BJ (cell line): Measurements from ENCODE around the gene RHO. TPM values are rescaled to one million over a fixed set of nuclear protein-coding genes. Genes with fewer than 3 reads are reported as not detected.
"Not testable (repeated sequence)": the region's sequence is repeated elsewhere in the genome, so short reads cannot be mapped to it uniquely, and the experiment has no call there.

ENCODE experiments used
- CTCF ChIA-PET: fragments of 350-600 bp; formaldehyde crosslinking; extraction: SDS; loops from one replicate; lab custom pipeline; 2021; ENCODE audit warnings: antibody characterized with exemption, inconsistent platforms; lab: Yijun Ruan, JAX
- POLR2A ChIA-PET: fragments of 300-600 bp; sonication (Branson Sonifier 250); formaldehyde crosslinking; extraction: SDS; loops from one replicate; lab custom pipeline; 2021; ENCODE audit warnings: antibody characterized with exemption; lab: Charles Lee
- DNase-seq: peaks from one replicate; pipeline ENCODE4 v3.0.0-alpha.2; 2011; ENCODE audit warnings: low read depth
- H3K27me3 ChIP-seq: 2 replicates; pipeline ENCODE4 v1.6.0; 2011; ENCODE audit warnings: low read length; ENCODE audit not compliant: control insufficient read depth, insufficient read depth
- H3K36me3 ChIP-seq: 2 replicates; pipeline ENCODE4 v1.5.1; 2011; ENCODE audit warnings: low read length; ENCODE audit not compliant: control insufficient read depth, insufficient read depth
- H3K4me3 ChIP-seq: 2 replicates; pipeline ENCODE4 v1.5.1; 2011; ENCODE audit warnings: low read depth, mild to moderate bottlenecking, control low read depth, low read length
- polyA plus RNA-seq: library from polyadenylated mRNA; depleted of rRNA; stranded (reverse); fragments of >200 nt; gene quantifications from 2 replicates; pipeline ENCODE4 v1.2.3, GENCODE V29; 2011
- TF ChIP-seq, protein P1 (sequence below): IDR thresholded peaks from 2 replicates; pipeline ENCODE4 v1.5.1; 2011; ENCODE audit warnings: low read depth, mild to moderate bottlenecking, control low read depth, inconsistent platforms, low read length, moderate library complexity; ENCODE audit not compliant: insufficient read depth

RHO gene
- polyA plus RNA-seq, 1 experiment: not detected

DNA sequence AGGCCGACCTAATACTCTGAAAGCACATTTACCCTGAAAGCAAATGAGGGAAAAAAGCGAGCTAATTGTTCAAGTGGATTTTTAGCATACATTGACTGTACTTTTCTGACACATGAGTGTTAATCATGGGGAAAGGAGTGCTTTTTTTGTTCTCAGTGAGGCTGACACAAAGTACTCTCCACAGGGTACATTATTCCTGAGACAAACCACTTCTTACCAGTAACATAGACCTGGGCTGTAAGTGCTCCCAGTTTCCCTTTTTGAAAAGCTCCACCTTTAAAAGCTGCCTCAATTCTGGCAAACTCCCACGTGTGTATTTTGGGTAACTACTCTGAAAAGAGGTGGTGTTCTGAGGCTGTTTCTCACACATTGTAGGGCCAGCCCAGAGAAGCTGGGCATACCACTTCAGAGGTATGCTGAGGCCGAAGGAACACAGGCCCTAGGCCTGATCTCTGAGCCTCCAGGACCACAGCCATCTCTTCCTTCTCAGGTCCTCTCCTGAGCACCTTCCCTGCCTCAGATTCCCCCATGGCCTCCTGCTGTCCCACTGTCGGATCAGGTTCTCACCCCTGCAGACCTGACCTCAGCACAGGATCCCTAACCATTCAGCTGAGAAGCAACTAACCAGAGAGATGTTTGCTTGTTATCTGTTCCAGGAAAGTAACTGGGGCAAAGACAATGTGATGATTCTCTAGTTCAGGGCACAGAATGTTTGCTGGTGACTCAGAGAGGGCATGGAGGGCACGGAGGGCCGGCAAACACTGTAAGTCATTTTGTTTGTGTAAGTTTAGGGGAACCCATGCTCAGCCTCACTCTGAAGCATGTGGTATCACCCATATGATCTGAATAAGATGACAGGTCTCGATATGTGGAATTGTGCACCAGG lies 29.6 kb upstream of the RHO start:
- CTCF ChIA-PET, DNase-seq, H3K36me3 ChIP-seq, H3K4me3 ChIP-seq, POLR2A ChIA-PET, H3K27me3 ChIP-seq: not testable (repeated sequence)

DNA sequence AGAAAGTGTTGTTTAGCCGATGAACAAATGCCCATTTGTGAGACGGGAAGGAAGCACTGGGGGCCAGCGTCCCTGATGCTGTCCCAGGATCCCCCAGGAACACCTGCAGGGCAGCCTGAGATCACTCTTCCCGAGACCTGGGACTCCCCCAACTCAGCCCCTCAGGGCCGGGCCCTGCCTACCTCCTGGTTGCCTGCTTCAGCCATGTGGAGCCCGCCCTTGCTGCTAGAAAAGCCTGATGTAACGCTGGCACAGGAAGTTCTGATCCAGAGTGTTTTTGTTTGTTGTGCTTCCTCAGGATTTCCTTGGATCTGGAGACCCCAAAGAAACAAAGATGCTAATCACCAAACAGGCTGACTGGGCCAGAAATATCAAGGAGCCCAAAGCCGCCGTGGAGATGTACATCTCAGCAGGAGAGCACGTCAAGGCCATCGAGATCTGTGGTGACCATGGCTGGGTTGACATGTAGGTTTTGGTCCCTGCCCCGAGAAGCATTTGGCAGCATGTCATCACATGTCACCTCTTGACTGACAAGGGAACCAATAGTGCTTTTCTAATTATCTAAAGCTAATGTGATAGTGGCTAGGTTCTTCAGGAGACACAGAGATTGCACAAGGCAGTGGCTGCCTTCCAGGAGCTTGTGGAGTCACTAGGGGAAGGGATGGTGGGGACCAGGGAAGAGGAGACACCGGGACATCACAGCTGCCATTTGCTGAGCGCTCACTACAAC lies 28.7 kb upstream of the RHO start:
- POLR2A ChIA-PET, H3K27me3 ChIP-seq, DNase-seq, H3K36me3 ChIP-seq, H3K4me3 ChIP-seq: not testable (repeated sequence)
- CTCF ChIA-PET: interaction anchor here (0.6 to 1.0 kb wide), 3 partner anchors 9 to 12 kb away, joined by 3 to 4 read pairs (median 4); no protein-coding TSS in a partner anchor

DNA sequence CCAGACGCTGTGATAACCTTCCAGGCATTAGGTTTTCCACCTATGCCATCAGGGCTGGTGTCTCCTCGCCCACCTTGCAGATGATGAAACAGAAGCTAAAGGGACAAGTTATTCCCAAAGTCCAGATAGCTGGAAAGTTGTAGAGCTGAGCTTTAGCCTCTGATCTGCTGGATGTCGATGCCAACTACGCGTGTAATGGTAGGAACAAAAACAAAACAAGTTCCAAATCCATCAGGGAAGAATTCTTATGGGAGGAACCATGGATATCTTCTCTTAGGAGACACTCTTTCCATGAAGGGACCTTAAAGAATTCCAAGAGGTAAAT lies 28.1 kb upstream of the RHO start:
- ChIA-PET CTCF (interaction anchor here (0.6 to 1.0 kb wide), 3 partner anchors 9 to 11 kb away, joined by 3 to 4 read pairs (median 4); no protein-coding TSS in a partner anchor), POLR2A (no interaction called here)
- DNase-seq: no peak
- Histone ChIP-seq H3K4me3 (no peak overlapping the region), H3K36me3 (peaks cover 2% of the 10 kb centered on the region; the same call in 1 of the 2 replicates), H3K27me3 (no peaks in the 10 kb centered on the region)
- TF ChIP-seq, protein P1, sequence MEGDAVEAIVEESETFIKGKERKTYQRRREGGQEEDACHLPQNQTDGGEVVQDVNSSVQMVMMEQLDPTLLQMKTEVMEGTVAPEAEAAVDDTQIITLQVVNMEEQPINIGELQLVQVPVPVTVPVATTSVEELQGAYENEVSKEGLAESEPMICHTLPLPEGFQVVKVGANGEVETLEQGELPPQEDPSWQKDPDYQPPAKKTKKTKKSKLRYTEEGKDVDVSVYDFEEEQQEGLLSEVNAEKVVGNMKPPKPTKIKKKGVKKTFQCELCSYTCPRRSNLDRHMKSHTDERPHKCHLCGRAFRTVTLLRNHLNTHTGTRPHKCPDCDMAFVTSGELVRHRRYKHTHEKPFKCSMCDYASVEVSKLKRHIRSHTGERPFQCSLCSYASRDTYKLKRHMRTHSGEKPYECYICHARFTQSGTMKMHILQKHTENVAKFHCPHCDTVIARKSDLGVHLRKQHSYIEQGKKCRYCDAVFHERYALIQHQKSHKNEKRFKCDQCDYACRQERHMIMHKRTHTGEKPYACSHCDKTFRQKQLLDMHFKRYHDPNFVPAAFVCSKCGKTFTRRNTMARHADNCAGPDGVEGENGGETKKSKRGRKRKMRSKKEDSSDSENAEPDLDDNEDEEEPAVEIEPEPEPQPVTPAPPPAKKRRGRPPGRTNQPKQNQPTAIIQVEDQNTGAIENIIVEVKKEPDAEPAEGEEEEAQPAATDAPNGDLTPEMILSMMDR: no peak

DNA sequence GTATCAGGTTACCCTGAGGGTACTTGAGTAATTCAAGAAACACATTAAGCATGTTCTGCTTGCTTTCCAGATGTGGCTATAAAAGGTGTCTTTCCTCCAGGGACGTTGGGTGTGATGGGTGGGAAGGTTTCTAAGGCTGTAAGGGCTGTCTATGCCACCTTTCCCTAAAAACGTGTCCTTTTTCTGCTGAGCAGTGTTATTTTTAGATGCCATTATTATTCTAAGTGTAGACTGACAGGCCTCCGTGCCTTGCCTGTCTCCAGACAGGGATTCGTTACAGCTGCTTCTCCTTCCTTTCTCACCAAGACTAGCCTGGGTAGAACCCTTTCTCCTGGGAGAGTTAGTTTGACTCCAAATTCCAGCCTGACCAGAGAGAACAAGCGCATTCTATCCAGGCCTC lies 26.8 kb upstream of the RHO start:
- TF ChIP-seq, protein P1: no peak
- DNase-seq: no peak
- H3K4me3 ChIP-seq: no peak overlapping the region
- CTCF ChIA-PET: interaction anchor here (0.6 kb wide), 1 partner anchor 136 kb away, joined by 3 read pairs; no protein-coding TSS in a partner anchor
- POLR2A ChIA-PET: no interaction called here
- no peaks in the 10 kb centered on the region for H3K27me3 ChIP-seq
- H3K36me3 ChIP-seq: peaks cover 2% of the 10 kb centered on the region; the same call in 1 of the 2 replicates

DNA sequence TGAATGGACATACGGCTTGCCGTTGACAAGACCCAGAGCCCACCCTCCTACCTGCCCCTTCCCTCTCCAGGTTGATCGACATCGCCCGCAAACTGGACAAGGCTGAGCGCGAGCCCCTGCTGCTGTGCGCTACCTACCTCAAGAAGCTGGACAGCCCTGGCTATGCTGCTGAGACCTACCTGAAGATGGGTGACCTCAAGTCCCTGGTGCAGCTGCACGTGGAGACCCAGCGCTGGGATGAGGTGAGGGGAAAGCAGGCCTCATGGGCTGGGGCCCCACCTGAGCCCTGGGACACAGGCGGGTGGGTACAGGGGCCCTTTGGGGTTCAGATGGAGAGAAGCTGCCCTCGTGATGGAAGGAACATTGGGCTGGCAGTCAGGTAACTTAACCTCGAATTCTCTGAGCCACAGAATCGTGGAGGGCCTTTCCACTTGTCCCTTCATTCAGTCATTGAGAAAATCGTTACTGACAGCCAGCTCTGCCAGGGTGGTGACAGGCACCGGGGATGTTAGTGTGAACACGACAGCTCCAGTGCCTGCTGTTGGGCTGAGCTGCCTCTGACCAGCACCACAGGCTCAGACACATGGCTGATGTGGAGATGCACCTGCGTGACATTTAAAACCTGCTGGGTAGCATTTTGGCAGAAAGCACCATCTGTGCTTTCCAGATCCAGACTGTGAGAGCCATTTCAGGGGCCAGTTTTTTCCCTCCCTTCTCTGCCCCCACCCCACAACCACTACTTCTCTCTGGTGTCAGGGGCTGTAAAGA lies 25.6 kb upstream of the RHO start:
- TF ChIP-seq, protein P1: no peak
- no peak for DNase-seq
- no peak overlapping the region for H3K4me3 ChIP-seq
- H3K36me3 ChIP-seq: peaks cover 2% of the 10 kb centered on the region; the same call in 1 of the 2 replicates
- POLR2A ChIA-PET: no interaction called here
- no peaks in the 10 kb centered on the region for H3K27me3 ChIP-seq
- CTCF ChIA-PET: interaction anchor here (0.9 to 1.0 kb wide), 2 partner anchors 10 to 156 kb away, joined by 3 to 5 read pairs; no protein-coding TSS in a partner anchor
